Stomach (tissue), 4 donors: ENCODE data around the gene CHRNE.

ENCODE experiments used
- CTCF ChIP-seq, 7 experiments: fragments of 450-650 bp in 4 of 7; fragments of 200-600 bp in 3 of 7; sonication (generic) in 3 of 7; IDR thresholded peaks; one replicate each; pipeline ENCODE4 v1.5.1; 2016 to 2019; ENCODE audit warnings: antibody characterized with exemption in 7 of 7, control low read depth in 2 of 7, mild to moderate bottlenecking in 1 of 7
- EP300 ChIP-seq: sonication (generic); formaldehyde crosslinking; IDR thresholded peaks from one replicate; pipeline ENCODE4 v1.6.1; 2017; ENCODE audit warnings: antibody characterized with exemption
- POLR2A ChIP-seq, 4 donors: fragments of 450-650 bp; IDR thresholded peaks; one replicate each; pipeline ENCODE4 v1.6.1; 2016; ENCODE audit warnings: antibody characterized with exemption in 4 of 4, control low read depth in 2 of 4, mild to moderate bottlenecking in 1 of 4, moderate library complexity in 1 of 4
- POLR2AphosphoS5 ChIP-seq, 3 donors: sonication (generic); formaldehyde crosslinking; IDR thresholded peaks; one replicate each; pipeline ENCODE4 v1.6.1; 2016; ENCODE audit warnings: antibody characterized with exemption in 3 of 3

- TF ChIP-seq CTCF (IDR thresholded peaks at IDR 0.05) (no peak), EP300 (no peak), POLR2A (IDR thresholded peaks at IDR 0.05) (no peak), POLR2AphosphoS5 (IDR thresholded peaks at IDR 0.05) (no peak)
Measured at GRCh38 chr17:4849011-4849536, 53.8 kb downstream of the CHRNE start.
